HG03378 (cell line): ENCODE measurements around the gene ASCL2.
"Not testable (repeated sequence)": the region's sequence is repeated elsewhere in the genome, so short reads cannot be mapped to it uniquely, and the experiment has no call there.

ENCODE experiments used
- ATAC-seq: cut with Tn5 transposase; IDR thresholded peaks from one replicate; pipeline ENCODE4 v1.9.1; 2021; ENCODE audit warnings: mild to moderate bottlenecking, moderate library complexity; ENCODE audit not compliant: unreplicated experiment

Gene ASCL2

DNA sequence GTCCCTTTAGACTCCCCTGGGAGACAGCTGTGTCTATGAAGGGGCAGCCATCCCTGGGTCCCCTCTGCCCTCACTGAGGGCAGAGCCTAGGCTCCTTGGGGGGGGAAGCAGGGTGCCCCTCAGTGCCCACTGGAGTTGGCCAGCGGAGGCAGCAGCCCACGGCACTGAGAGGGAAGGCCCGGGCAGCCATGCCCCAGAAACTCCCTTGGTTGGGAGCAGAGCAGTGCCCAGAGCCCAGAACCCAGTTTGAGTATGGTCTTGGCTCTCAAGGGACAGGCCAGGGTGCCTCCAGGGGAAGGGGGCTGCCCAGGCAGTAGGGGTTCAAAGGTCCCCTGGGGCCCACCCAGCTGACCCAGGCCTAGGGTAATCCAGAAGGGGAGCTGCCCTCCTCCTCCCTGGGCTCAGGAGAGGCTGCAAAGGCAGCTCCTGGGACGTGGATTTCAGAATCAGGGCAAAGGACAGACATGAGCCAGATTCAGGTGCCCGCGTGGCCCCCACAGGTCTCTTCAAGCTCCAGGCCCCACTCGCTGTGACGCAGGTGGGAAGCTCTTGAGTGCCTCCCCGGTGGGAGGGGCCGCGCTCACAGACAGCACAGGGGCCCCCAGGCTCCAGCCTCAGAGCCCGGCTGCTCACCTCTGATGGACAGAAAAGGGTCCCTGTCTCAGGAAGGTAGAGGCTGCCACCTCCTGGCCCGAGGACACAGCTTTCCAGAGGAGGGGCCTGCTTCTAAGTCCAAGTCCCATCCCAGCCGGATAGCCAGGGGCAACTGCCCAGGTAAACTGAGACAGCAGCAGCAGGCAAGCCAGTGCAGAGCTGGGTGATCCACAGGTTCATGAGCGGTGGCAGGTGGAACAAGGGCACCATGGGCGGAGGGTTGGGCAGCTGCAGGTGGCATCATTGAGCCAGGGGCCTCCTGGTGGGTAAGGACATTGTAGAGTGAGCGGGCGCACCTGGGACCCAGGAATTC, 28.7 kb upstream of the ASCL2 start:
- ATAC-seq: no peak

GRCh38 chr11:2298131-2298794, 27.9 kb upstream of the ASCL2 start:
- ATAC-seq: no peak

- ATAC-seq: no peak
Observed at GRCh38 chr11:2297623-2298030, 27.2 kb upstream of the ASCL2 start.

DNA sequence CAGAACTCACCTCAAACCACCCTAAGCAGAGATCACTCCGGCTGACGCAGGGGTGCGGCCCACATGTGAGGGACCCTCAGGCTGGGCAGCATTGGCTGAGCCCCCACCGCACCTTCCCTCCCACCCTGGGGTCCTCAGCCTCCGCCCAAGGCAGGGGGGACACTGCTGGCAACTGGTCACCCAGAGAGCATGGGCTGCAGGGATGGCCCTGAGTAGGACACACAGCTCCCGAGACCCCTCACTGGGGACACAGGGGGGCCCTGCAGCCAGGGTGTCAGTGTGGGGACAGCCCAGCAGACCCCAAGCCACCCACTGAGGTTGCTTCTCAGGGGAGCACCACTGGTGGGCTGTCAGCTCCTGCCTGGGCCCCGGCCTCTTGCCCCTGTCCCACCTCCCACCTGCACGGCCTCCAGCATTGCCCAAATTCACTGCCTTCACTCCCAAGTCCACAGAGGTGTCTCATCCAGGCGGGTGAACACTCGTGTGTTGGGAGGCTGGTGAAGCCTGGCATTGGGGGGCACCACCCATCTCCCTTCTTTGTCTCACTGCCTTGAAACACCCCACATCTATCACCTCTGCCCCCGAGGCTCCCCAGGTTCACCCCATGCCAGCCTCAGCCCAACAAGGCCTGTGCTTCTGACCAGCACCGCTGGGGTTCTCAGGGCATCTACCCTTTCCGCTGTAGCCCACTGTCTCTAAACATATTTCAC, 26.7 kb upstream of the ASCL2 start:
- no peak for ATAC-seq

- ATAC-seq: no peak
Observed at GRCh38 chr11:2295971-2296912, 25.9 kb upstream of the ASCL2 start.

DNA sequence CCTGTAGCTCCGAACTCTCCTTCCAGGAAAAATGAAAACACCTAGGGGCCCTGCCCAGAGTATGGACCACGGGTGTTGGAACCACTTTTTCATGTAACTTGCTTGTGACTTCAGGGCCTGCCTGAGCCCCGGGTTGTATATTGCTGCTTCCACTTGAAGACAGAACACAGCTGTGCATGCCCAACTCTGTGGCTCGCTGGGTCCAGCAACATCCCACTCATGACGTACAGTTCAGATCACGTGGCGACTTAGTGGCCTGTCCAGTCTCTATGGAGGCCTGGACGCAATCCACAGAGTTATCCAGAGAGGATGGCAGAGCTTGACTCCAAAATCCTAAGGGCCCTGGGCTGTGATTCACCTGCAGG, 24.5 kb upstream of the ASCL2 start:
- no peak for ATAC-seq

- ATAC-seq: no peak
Observed at GRCh38 chr11:2293984-2294925, 23.9 kb upstream of the ASCL2 start.

DNA sequence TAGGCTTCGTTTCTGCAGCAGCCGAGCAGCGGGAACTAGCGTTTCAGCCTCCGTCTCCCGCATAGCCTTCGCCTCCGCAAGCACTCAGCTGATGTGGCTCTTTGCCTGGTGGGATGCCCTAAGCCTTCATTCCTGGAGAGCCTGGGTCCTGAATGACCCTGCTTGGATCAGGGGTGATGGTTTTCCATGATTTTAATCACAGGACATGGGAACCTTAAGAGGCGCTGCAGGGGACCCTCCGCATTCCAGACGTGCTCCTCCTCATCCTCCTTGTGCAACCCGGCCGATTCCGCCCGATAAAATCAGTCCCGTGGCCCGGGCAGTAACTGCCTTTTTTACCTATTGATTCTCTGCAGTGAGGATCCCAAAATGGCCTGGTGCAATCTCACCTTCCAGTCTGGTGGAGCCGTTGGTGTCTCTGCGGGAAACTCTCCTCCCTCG, 23.2 kb upstream of the ASCL2 start:
- no peak for ATAC-seq

DNA sequence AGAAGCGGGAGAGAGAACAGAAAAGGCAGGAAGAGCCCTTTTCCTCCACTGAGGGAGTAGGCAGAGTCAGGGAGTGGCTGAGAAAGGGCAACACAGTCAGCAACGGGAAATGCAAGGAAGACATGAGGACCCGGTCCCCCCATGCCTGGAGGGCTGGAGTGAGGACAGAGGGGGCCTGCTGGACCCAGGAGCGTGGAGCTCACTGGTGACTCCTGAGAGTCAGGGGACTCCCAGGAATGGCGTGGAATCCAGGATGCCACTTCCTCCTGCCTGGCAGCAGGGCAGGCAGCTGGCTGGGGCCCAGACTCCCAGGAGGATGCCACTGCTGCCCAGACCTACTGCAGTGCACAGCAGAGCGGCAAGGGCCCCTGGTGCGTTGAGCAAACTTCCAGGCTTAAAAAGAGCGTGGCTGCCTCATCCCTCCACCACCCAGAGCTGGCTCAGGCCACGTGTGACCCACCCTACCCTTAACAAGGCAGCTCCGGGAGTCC, 20.0 kb upstream of the ASCL2 start:
- no peak for ATAC-seq

DNA sequence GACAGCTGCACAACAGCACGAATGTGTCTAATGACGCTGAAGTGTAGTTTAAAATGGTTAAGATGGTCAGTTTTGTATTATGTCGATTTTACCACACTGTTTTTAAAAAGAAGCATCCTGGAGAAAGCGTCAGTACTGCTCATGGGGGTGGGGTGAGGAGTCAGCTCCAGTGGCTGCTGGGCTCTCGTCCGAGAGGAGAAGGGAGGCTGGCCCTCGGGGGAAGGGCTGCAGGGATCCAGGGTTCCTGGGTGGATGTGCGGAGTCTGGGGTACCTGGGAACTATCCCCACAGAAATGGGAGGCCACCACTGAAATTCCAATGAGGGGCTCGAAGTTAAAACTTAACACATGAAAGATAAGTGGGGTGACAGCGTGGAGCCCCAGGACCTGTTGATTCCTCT, 19.5 kb upstream of the ASCL2 start:
- no peak for ATAC-seq

- ATAC-seq: no peak
Observed at GRCh38 chr11:2289350-2289749, 19.0 kb upstream of the ASCL2 start.

GRCh38 chr11:2287091-2287490, 16.7 kb upstream of the ASCL2 start:
- no peak for ATAC-seq

DNA sequence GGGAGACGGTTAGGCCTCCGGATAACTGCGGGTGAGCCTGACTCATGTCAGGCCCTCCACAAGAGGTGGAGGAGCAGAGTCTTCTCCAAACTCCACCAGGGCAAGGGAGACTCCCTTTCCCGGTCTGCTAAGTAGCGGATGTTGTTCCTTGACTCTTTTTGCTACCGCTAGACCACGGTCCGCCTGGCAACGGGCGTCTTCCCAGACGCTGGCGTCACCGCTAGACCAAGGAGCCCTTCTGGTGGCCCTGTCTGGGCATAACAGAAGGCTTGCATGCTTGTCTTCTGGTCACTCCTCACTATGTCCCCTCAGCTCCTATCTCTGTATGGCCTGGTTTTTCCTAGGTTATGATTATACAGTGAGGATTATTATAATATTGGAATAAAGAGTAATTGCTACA, 16.0 kb upstream of the ASCL2 start:
- ATAC-seq: not testable (repeated sequence)

DNA sequence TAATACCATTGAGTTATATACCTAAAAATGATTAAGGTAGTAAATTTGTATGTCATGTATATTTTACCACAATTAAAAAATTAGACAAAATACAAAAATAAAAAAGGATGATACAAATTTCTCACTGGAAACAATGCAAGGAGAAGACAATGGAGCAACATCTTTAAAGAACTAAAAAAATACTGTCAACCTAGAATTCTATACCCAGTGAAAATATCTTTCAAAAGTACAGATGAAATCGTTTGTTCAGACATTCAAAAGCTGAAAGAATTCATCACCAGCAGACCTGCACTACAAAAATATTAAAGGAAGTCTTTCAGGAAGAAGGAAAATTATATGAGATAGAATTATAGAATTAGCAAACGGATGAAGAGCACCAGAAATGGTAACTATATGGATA, 9.8 kb upstream of the ASCL2 start:
- no peak for ATAC-seq

DNA sequence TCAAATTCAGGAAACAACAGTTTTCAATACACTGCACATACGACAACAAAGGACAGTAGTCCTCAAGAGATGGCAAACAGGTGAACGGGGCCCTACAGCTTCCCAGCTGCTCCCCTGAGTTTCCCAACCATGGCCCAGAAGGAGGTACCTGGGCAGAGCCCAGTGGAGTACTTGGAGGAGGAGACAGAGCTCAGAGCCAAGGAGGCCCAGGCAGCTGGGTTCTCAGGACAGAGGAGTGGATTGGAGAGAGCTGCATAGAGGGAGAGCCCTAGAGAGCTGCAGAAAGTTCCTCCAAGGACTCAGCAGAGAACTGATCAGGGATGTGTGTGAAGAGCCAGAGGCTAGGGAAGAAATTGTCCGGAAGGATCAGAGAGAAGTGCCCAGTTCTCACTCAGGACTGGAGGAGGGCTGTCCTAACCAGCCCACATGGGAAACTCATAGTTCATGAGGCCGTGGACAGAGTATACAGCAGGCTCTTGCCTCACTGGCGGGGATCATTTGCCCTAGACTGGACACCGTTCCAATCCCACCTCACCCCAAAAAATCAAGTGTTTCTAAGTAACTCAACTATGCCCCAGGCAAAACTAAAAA, 7.6 kb upstream of the ASCL2 start:
- ATAC-seq: no peak

GRCh38 chr11:2277008-2277346, 6.6 kb upstream of the ASCL2 start:
- no peak for ATAC-seq

GRCh38 chr11:2276280-2277007, 6.1 kb upstream of the ASCL2 start:
- ATAC-seq: no peak
